Ectodermal cell (in vitro differentiated cells): Measurements from ENCODE around the gene MOCOS.

Source experiments
- H3K27ac ChIP-seq: 2 replicates; pipeline ENCODE4 v1.7.0; 2013; ENCODE audit warnings: mild to moderate bottlenecking, low read depth, low read length; ENCODE audit not compliant: insufficient read depth, poor library complexity, severe bottlenecking
- H3K27me3 ChIP-seq: 2 replicates; pipeline ENCODE4 v1.7.0; 2013; ENCODE audit warnings: mild to moderate bottlenecking, low read length; ENCODE audit not compliant: insufficient read depth, control insufficient read depth, poor library complexity, severe bottlenecking
- H3K36me3 ChIP-seq: one replicate; pipeline ENCODE4 v1.7.0; 2013; ENCODE audit warnings: low read length; ENCODE audit not compliant: control insufficient read depth, insufficient read depth
- H3K4me1 ChIP-seq: one replicate; pipeline ENCODE4 v1.7.0; 2013; ENCODE audit warnings: low read length; ENCODE audit not compliant: control insufficient read depth, insufficient read depth
- H3K4me3 ChIP-seq: 2 replicates; pipeline ENCODE4 v1.7.0; 2013; ENCODE audit warnings: low read depth, low read length, control low read depth; ENCODE audit not compliant: insufficient read depth
- H3K9me3 ChIP-seq: 2 replicates; pipeline ENCODE4 v1.7.0; 2013; ENCODE audit warnings: mild to moderate bottlenecking, low read length, moderate library complexity; ENCODE audit not compliant: control insufficient read depth
- WGBS, 2 experiments: methylation state at CpG; one replicate each; pipeline ENCODE4 v1.1.7; 2013; ENCODE audit warnings: missing lambda C conversion rate in 2 of 2; 5-methylcytosine and 5-hydroxymethylcytosine counted together

MOCOS gene

DNA sequence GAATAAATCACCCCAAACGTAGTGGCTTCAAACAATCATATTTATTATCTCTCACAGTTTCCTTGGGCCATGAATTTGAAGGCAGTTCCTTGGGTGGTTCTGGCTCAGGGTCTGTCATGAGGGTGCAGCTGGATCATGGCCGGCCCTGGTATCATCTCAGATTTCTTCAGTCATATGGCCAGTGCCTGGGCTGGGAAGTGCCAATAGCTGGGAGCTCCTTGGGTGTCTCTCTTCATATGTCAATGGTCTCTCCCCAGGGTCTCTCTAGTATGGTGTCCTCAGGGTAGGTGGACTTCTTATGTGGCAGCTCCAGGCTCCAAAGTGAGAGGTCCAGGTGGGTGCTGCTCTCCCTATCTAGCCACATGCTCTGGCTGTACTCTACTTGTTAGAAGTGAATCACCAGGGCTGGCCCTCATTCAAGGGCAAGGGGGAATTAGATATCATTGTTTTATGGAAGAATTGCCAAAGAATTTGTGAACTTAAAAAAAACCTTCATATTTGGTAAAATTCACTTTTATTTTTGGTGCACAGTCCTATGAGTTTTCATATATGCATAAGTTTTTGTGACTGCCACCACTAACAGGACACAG is 125.6 kb downstream of the MOCOS start:
- Histone ChIP-seq H3K4me1 (peaks cover 18% of the 10 kb centered on the region), H3K9me3 (no peaks in the 10 kb centered on the region), H3K36me3 (no peaks in the 10 kb centered on the region), H3K4me3 (no peak overlapping the region), H3K27me3 (no peaks in the 10 kb centered on the region), H3K27ac (no peak overlapping the region)
- 94 to 100% methylated on average over 2 of the region's 2 CpGs for WGBS, 2 experiments

DNA sequence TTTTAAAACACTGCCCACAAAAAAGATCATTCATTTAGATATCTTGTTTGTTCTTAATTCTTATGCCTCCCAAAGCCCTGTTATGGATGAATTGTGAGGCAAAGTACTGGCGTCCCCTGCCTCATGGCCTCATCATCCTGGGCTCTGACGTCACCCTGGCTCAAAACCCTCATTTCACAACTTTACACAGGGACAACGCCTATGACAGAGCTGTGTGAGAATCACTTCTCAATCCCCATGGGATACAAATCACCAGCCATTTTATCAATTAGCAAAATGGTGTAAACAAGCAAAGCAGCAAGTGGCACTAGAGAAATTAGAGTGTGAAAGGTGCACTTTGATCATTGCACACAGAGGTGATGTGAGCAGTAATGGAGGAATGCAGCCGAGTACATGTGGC is 126.8 kb downstream of the MOCOS start:
- H3K36me3 ChIP-seq: no peaks in the 10 kb centered on the region
- H3K27me3 ChIP-seq: no peaks in the 10 kb centered on the region
- no peak overlapping the region for H3K27ac ChIP-seq
- H3K4me3 ChIP-seq: no peak overlapping the region
- WGBS, 2 experiments: 93 to 94% methylated on average over 4 of the region's 4 CpGs
- no peaks in the 10 kb centered on the region for H3K9me3 ChIP-seq
- peaks cover 18% of the 10 kb centered on the region for H3K4me1 ChIP-seq

DNA sequence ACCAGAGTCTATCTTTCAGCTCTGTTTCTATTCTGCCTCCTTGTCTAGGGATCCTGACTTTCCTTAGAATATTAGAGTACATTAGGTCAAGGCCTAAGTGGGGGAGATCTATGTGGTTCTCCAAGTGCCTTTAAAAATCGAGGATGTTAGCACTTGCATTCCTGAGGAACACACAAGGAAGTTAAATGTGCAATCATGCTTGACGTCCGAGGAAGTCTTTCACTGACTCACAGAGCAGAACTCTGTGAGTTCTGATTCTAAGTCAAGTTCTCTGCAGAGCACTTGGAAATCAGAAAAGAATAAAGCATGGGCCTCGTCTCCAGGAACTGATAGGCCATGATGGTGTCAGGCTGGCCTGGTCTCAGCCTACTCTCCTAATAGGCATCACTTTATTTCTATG is 127.5 kb downstream of the MOCOS start:
- Histone ChIP-seq H3K9me3 (no peaks in the 10 kb centered on the region), H3K27me3 (no peaks in the 10 kb centered on the region), H3K36me3 (no peaks in the 10 kb centered on the region), H3K27ac (no peak overlapping the region), H3K4me1 (peaks cover 12% of the 10 kb centered on the region), H3K4me3 (no peak overlapping the region)
- WGBS, 2 experiments: 92 to 94% methylated on average over 4 of the region's 4 CpGs

DNA sequence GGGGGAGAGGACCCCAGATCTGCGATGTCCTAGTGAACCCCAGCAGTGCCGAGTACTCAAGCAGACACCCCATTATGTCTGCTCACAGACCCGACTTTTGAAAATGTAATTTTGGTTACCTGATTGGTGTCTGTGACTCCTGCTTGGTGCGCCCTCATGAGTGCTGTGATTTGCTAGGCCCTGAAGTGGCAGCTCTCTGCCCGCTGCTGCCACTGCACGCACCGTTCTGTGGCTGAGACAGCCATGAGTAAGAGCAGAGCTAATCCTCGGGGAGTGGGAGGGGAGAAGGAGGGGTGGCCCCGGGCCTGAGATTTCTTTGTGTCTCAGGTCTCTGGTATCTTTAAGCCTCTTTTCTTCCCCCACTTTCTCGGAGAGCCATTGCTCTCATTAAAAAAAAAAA is 128.4 kb downstream of the MOCOS start:
- WGBS, 2 experiments: 71 to 80% methylated on average over 10 of the region's 10 CpGs
- Histone ChIP-seq H3K27ac (peak overlapping the region; percentile 55), H3K27me3 (no peaks in the 10 kb centered on the region), H3K36me3 (no peaks in the 10 kb centered on the region), H3K4me3 (no peak overlapping the region), H3K4me1 (peaks cover 12% of the 10 kb centered on the region), H3K9me3 (no peaks in the 10 kb centered on the region)

DNA sequence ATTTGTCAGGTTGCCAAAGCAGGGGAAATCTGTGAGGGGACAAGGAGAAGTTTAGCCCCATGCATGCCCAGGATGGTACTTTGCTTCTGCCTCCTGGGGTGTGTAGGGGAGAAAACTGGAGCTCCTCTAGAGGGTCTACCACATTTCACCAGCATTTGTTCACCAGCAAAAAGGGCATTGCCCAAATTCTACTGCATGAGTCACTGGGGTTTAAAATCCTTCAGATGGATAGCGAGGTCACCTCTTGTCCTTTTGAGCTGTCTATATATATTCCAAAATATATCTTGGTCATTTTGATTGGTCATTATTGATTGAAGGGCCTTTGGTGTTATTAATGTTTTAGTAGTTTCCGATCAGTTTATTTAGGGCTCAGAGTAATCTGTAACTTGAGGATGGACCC is 128.9 kb downstream of the MOCOS start:
- H3K4me1 ChIP-seq: peaks cover 12% of the 10 kb centered on the region
- 94 to 100% methylated on average over 2 of the region's 2 CpGs for WGBS, 2 experiments
- H3K27ac ChIP-seq: no peak overlapping the region
- H3K36me3 ChIP-seq: no peaks in the 10 kb centered on the region
- no peaks in the 10 kb centered on the region for H3K9me3 ChIP-seq
- H3K27me3 ChIP-seq: no peaks in the 10 kb centered on the region
- H3K4me3 ChIP-seq: no peak overlapping the region
